HG03342 (cell line): ENCODE measurements around the gene AVPR2.
A peak's percentile ranks its signal among the peaks of the same experiment; 100 is the strongest.

Source experiments
- ATAC-seq: cut with Tn5 transposase; IDR thresholded peaks from one replicate; pipeline ENCODE4 v1.9.1; 2021; ENCODE audit warnings: mild to moderate bottlenecking, moderate library complexity; ENCODE audit not compliant: unreplicated experiment

The AVPR2 gene

GRCh38 chrX:153930011-153930910 is 25.8 kb downstream of the AVPR2 start:
- no peak for ATAC-seq

- no peak for ATAC-seq
Observed at GRCh38 chrX:153931151-153931550, 26.7 kb downstream of the AVPR2 start.

- ATAC-seq: no peak
Observed at GRCh38 chrX:153931748-153932147, 27.3 kb downstream of the AVPR2 start.

GRCh38 chrX:153932220-153932915 is 27.9 kb downstream of the AVPR2 start:
- no peak for ATAC-seq

- ATAC-seq: no peak
Observed at GRCh38 chrX:153933748-153934147, 29.3 kb downstream of the AVPR2 start.

DNA sequence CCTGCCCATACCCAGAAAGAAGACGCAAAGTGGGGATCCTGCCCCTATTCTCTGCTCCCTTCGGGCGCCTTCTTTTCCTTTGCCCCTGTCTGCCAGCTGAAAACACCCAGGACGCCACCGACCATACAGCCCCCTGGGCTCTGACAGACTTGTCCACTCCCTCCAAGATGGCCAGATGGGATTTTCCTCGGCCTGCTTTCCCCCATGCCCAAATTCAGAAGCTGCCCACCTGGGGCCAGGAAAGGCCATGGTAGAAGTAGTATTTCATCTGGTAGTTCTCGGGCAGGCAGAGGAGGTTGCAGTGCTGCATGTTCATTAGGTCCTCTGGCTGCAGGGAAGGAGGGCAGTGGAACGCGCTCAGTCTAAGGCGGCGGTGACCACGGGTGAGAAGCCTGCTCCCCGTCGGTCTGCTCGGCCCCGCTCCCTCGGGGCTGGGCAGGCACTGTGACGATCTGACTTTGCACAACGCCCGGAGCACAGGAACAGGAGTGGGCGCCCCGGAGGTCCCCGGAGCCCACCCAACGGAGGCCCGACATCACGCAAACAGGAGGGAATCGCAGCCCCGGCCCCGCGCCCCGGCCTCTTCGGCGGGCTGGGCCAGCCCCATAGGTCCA is 29.8 kb downstream of the AVPR2 start:
- ATAC-seq: peak; percentile 25

DNA sequence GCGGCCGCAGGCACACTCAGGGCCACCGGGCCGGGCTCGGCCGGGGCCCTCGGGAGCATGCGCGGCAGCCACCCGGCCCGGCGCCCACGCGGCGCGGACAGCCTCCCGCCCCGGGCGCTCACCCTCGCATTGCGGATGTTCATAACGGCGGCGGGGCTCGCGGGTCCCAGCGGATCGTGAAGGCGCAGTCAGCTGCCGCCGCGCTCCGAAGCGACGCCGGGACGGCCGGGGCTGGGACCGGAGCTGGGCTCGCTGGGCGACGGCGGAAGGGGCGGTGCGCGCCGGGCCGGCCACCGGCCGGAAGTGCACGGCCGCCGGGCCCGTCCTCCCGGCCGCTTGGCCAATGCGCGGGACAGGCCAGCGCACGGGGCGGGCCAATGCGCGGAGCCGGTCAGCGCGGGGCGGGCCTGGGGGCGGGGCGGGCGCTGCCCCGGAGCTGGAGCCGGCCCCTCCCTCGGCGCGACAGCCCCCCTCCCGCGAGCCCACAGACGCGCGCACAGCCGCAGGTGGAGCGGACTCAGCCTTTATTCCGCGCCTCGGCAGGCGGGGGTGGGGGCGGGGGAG is 30.4 kb downstream of the AVPR2 start, which contains the start of gene NAA10:
NAA10 (minus strand) TSS at position 276 of the 564 bp plus-strand sequence; CDS start at position 143, 133 bp downstream.
- peak; percentile 89 for ATAC-seq

- peak; percentile 1 for ATAC-seq
Observed at GRCh38 chrX:153935326-153935851, 30.9 kb downstream of the AVPR2 start.

DNA sequence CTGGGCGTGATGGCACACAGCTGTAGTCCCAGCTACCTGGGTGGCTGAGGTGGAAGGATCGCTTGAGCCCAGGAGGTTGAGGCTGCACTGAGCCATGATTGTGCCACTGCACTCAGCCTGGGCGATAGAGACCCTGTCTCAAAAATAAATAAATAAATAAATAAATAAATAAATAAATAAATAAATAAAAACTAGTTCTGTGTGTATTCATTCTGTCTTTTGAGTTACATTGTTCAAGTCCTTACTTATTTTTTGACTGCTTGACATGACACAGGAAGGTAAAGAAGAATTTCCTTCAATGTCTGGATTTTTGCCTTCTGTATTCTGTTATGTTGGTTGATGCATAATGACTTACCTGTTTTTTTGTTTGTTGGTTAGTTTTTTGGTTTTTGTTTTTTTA is 32.6 kb downstream of the AVPR2 start:
- no peak for ATAC-seq

DNA sequence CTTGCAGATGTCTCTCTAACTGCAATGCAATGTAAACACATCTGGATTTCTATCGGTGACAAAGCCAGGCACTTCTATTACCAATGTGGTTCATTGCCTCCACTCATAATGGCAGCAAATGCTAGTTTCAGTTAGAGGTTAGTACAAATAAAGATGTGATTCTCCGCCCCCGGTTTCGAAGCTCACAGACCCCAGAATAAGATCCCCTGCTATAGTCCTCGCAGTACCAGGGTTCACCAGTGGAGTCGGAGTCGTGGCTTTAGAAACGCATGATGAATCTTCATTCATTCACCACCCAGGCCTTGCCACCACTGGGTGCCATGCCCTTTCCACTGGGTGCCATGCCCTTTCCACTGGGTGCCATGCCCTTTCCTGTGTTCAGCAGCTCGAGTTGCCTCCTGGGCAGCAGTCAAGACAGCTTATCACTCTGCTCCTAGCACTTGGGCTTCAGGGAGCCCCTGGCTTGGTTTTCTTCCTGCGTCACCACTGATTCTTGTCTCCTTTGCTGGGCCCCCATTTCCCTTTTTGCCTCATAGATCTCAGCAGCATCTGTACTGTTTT is 33.8 kb downstream of the AVPR2 start:
- ATAC-seq: no peak

DNA sequence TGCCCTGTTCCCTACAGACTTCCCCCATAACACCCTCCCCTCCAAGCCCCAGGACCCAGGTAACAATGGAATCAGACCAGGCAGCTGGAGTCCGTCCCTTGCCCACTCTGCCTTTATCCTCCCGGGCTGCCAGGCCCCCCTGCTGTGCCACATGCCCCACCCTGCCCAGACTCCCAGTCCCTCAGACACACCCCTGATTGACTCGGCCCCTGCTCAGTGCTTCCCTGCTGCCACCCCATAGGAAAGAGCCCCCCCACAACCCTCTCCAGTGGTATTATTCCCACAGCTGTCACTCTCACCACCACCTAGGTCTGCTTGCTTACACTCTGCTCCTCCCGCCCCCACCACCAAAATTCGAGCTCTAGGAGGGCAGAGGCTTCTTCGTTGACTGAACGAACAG is 35.1 kb downstream of the AVPR2 start:
- ATAC-seq: no peak

DNA sequence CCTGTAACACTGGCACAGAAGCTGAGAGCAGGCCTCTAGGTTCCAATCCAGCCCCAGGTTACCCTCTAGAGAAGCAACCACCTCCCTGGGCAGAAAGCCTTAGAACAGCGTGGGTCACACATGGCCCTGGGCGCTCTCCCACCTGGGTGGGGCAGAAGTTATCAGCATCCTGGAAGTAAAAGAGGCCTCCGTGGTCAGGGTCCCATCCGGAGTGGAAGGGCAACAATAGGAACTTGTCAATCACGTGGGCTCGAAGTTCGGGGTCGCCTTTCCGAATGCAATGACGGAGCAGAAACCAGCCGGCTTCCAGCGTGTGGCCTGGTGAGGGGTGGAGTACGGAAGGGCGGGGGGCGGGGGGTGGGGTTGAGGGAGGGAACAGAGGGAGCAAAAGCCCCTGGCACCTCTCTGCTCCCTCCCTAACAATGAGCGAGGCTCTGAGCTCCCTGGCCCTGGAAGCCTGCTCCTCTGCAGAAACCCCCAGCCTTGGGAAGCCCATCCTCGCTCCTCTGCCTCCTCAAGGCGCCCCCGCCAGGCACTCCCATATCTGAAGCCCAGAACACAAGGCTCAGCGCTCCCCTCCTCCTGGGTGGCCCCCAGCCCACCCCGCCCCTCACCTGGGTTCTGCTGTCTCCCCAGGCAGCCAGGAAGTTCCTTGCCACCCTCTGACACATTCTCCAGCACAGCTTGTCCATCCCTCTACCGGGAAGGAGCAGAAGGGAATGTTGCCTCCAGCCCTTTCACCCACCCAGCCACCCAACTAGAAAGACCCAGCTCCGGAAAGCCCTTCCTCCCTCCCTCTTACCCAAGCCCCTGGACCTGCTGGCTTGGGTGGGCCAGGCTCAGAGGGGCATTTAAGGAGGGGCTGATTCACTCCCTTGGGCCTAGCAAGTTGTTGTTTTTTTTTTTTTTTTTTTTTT is 37.1 kb downstream of the AVPR2 start:
- ATAC-seq: no peak

DNA sequence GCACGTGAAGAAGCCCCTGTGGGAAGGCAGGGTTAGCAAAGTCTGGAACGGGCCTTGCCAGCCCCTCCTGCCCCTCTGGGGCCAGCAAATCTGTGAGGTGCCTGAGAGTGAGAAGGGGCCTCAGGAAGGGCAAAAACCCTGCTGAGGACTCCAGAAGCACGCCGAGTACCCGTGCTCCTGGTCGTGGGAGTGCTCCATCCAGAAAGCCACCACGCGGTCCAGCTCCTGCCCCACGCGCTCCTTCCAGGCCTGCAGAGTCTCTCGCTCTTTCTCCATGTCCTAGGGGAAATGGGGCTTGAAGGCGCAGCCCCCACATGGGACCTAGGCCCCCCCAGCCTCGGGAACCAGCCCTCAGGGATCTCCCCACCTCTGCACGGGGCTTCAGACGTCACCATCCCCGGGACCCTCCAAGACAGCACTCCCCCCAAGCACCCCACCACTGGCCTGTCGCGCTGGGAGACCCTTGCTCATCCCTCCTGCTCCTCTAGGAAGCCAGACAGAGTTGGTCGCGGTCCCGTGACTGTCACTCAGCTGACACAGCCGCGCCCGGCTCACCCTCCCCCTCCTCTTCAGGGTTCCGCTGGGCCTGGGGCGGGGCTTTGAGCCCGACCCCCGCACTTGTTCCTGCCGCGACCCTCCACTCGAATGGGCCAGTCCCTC is 39.8 kb downstream of the AVPR2 start, which contains the start of gene RENBP:
RENBP (minus strand) TSS at position 504 of the 660 bp plus-strand sequence; CDS start at position 471, 33 bp downstream.
- ATAC-seq: no peak

GRCh38 chrX:153944800-153945150 is 40.3 kb downstream of the AVPR2 start:
- no peak for ATAC-seq

DNA sequence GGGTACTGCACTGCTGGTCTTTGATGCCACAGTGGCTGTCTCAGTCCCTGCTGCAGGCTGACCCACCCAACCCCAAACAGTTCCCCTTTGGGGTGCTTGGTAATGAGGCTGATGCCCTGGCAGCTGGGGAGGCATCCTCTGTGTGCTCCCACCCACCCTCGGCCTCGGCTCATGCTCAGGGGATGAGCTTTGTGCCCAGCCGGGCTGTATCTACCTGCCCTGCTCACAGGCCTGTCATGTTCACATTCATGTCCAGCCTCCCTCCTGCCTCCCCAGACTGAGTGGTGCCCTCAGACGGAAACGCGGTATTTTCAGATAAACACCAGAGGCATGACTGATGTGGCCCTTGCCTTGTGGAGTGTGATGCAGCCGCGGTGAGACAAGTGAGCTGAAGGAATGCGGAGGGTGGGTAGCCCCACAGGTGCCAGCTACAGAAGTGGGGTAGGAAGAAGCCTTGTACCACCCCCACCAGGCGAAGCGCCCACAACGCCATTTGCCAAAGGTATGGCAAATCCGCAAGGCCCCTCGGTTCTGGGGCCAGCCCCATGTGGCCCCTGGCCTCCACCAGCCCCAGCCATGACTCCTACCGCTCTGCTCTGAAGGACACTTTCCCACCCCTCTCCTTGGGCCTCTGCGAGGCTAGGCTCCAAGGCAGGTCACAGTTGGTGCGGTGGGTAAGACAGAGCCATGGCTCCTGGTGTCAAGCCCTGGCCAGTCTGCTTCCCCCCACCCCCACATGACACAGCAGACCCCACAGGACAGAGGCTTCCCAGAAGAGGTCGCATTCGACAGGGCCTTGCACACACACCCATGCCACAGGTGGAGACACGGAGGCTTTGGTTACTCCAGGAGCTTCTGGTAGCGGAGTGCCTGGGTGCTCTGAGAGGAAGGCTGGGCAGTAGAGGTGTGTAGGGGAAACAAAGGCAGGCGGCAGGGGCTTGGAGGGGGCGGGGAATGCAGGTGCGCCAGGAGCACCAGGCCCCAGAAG is 41.8 kb downstream of the AVPR2 start:
- ATAC-seq: no peak

GRCh38 chrX:153947009-153947769 is 42.7 kb downstream of the AVPR2 start:
- peak; percentile 91 for ATAC-seq

GRCh38 chrX:153948002-153948466 is 43.6 kb downstream of the AVPR2 start:
- ATAC-seq: no peak
